ENCODE results near the gene NUDT6. TPM values are rescaled to one million over a fixed set of nuclear protein-coding genes. Genes with fewer than 3 reads are reported as not detected.
"Not testable (repeated sequence)": the region's sequence is repeated elsewhere in the genome, so short reads cannot be mapped to it uniquely, and the experiment has no call there.

NUDT6 gene
- total RNA-seq, 4 donors from 2014 or later = 1.9 to 7.8 (median 4.4) TPM

GRCh38 chr4:122845760-122846159 is 76.6 kb downstream of the NUDT6 start:
- Histone ChIP-seq H3K4me1 (peaks cover 9 to 38% (median 10%) of the 10 kb centered on the region in 3 donors), H3K9me3 (no peaks in the 10 kb centered on the region), H3K36me3 (no peaks in the 10 kb centered on the region), H3K27me3 (no peaks in the 10 kb centered on the region), H3K27ac (no peak overlapping the region), H3K4me3 (no peak overlapping the region)
- TF ChIP-seq CTCF (IDR thresholded peaks at IDR 0.05) = no peak
- TF ChIP-seq POLR2A (IDR thresholded peaks at IDR 0.05) = no peak
- no peak for ATAC-seq
- WGBS, 2 donors (ENCODE audit: low coverage in 1 of 2) = 78% methylated on average over 3 of the region's 3 CpGs; no CpG with 5 or more reads in 1 of the 2 donors

GRCh38 chr4:122845066-122845465 is 77.3 kb downstream of the NUDT6 start:
- H3K4me1 ChIP-seq = peaks cover 10 to 44% (median 15%) of the 10 kb centered on the region in 3 donors
- no peak overlapping the region for H3K27ac ChIP-seq
- no peak for ATAC-seq
- H3K27me3 ChIP-seq = no peaks in the 10 kb centered on the region
- H3K36me3 ChIP-seq = no peaks in the 10 kb centered on the region
- TF ChIP-seq POLR2AphosphoS5 (IDR thresholded peaks at IDR 0.05) (no peak), EP300 (IDR thresholded peaks at IDR 0.05) (no peak), POLR2A (IDR thresholded peaks at IDR 0.05) (no peak), CTCF (IDR thresholded peaks at IDR 0.05) (no peak)
- no peak overlapping the region for H3K4me3 ChIP-seq
- H3K9me3 ChIP-seq = no peaks in the 10 kb centered on the region
- WGBS, 2 donors (ENCODE audit: low coverage in 1 of 2) = 68 to 78% methylated on average over 2 to 3 of the region's 3 CpGs

- H3K36me3 ChIP-seq, H3K9me3 ChIP-seq, H3K27me3 ChIP-seq, ATAC-seq, H3K4me3 ChIP-seq, H3K27ac ChIP-seq: not testable (repeated sequence)
- 100% methylated on average over 1 of the region's 1 CpG for WGBS, 2 donors (ENCODE audit: low coverage in 1 of 2)
- H3K4me1 ChIP-seq = peaks cover 10 to 51% (median 15%) of the 10 kb centered on the region in 3 donors
Measured at GRCh38 chr4:122844391-122844790, 78.0 kb downstream of the NUDT6 start.

- Histone ChIP-seq H3K36me3 (no peaks in the 10 kb centered on the region), H3K4me3 (no peak overlapping the region), H3K9me3 (no peaks in the 10 kb centered on the region), H3K27me3 (no peaks in the 10 kb centered on the region), H3K27ac (peak overlapping the region in 2 of 4 donors; percentile 38 to 61), H3K4me1 (peaks cover 10 to 62% (median 15%) of the 10 kb centered on the region in 3 donors)
- WGBS, 2 donors (ENCODE audit: low coverage in 1 of 2) = 54 to 57% methylated on average over 4 of the region's 4 CpGs
- peak; percentile 48 for ATAC-seq
- no peak for TF ChIP-seq CTCF (IDR thresholded peaks at IDR 0.05)
- peak; percentile 30 for TF ChIP-seq POLR2AphosphoS5 (IDR thresholded peaks at IDR 0.05)
Measured at GRCh38 chr4:122842984-122843531, 79.3 kb downstream of the NUDT6 start.

Other genes starting within 250 kb of the NUDT6 start
- gene BBS12, start 189.9 kb downstream of the NUDT6 start, total RNA-seq = 1 to 10 TPM; 4.7 to 7.3 (median 5.9) TPM
- 10 to 100 TPM; 32.5 to 54.7 (median 41.8) TPM for gene FGF2, start 95.8 kb downstream of the NUDT6 start, total RNA-seq

Measured in gastroesophageal sphincter (tissue), 4 donors.